Measurements from ENCODE around the gene STIL. TPM values are rescaled to one million over a fixed set of nuclear protein-coding genes. Genes with fewer than 3 reads are reported as not detected.

Gene STIL
- total and polyA plus RNA-seq, 2 of the 13 experiments (the other 11 are each of a cell fraction or from before 2014, with no cell fraction given): 13.7 to 18.6 TPM

- POLR2A ChIA-PET: interaction anchor here (2.5 kb wide), 1 partner anchor 34 kb away, joined by 8 read pairs; no protein-coding TSS in a partner anchor
- BruUV-seq (replicated peaks): no TSS peak
These were observed 87.1 kb downstream of the STIL start for GRCh38 chr1:47226839-47227215.

More at GRCh38 chr1:47226839-47227215, 87.1 kb downstream of the STIL start:
- WGBS (ENCODE audit: low lambda C conversion rate): 29% methylated on average over 4 of the region's 4 CpGs
- in situ Hi-C loops (cut with HindIII; ENCODE audit: extremely low pct_ligation_motif_present, low pct_unique_long_range_greater_than_20kb) (no loop called here), intact Hi-C loops (cut with micrococcal nuclease; ENCODE audit: unreplicated experiment) (no loop called here)
- no peak overlapping the region for H3K27ac ChIP-seq (ENCODE audit: extremely low read length, insufficient read depth, low read length)
- peaks cover 24% of the 10 kb centered on the region for H3K4me1 ChIP-seq (ENCODE audit: insufficient read depth, low read length)
- CTCF ChIA-PET (ENCODE audit: low intra/inter-chr PET ratio, low total read pairs): no interaction called here
- H2AFZ ChIP-seq (ENCODE audit: low read length): no peak overlapping the region
- H3K79me2 ChIP-seq (ENCODE audit: insufficient read depth, low read length): no peaks in the 10 kb centered on the region
- peaks cover 25 to 95% of the 10 kb centered on the region in 2 experiments for H3K27me3 ChIP-seq (ENCODE audit: control insufficient read depth in 1 of 2, insufficient read depth in 2 of 2, low read length in 2 of 2)
- H4K20me1 ChIP-seq (ENCODE audit: insufficient read depth, low read length): no peaks in the 10 kb centered on the region
- TF ChIP-seq HCFC1 (IDR thresholded peaks at IDR 0.05; ENCODE audit: low read depth, low read length) (no peak), ZNF879 (CRISPR knock-in tag; IDR thresholded peaks at IDR 0.05) (no peak), ZNF274 (CRISPR knock-in tag; IDR thresholded peaks at IDR 0.05) (no peak), ZXDC (CRISPR knock-in tag; IDR thresholded peaks at IDR 0.05) (no peak), SP1 (IDR thresholded peaks at IDR 0.05) (no peak), SP1 (CRISPR knock-in tag; IDR thresholded peaks at IDR 0.05) (no peak), IKZF1 (IDR thresholded peaks at IDR 0.05) (no peak), ZNF598 (CRISPR knock-in tag; IDR thresholded peaks at IDR 0.05; ENCODE audit: borderline replicate concordance) (no peak), KLF11 (CRISPR knock-in tag; IDR thresholded peaks at IDR 0.05) (no peak), ZNF136 (CRISPR knock-in tag; IDR thresholded peaks at IDR 0.05; ENCODE audit: low read depth) (no peak), MBD4 (IDR thresholded peaks at IDR 0.05; ENCODE audit: borderline replicate concordance, low read length) (no peak), ZSCAN22 (CRISPR knock-in tag; IDR thresholded peaks at IDR 0.05) (no peak), ZNF431 (CRISPR knock-in tag; IDR thresholded peaks at IDR 0.05; ENCODE audit: borderline replicate concordance, low read depth) (no peak), KLF9 (CRISPR knock-in tag; IDR thresholded peaks at IDR 0.05; ENCODE audit: low read depth) (no peak), ZEB1 (IDR thresholded peaks at IDR 0.05; ENCODE audit: insufficient replicate concordance, low read depth) (no peak), TFDP2 (CRISPR knock-in tag; IDR thresholded peaks at IDR 0.05) (no peak), TRIM24 (CRISPR knock-in tag; IDR thresholded peaks at IDR 0.05) (no peak), PBX2 (CRISPR knock-in tag; IDR thresholded peaks at IDR 0.05) (no peak), ATAD3A (CRISPR knock-in tag; IDR thresholded peaks at IDR 0.05) (no peak)
- H3K9ac ChIP-seq (ENCODE audit: insufficient read depth, low read depth, low read length): no peak overlapping the region
- no peaks in the 10 kb centered on the region for H3K9me3 ChIP-seq (ENCODE audit: low read length)
- H3K4me3 ChIP-seq (replicated peaks in 1 of 3; ENCODE audit: insufficient read depth in 1 of 3, low read depth in 2 of 3, low read length in 3 of 3): no peak overlapping the region
- no peak for ATAC-seq
- H3K4me2 ChIP-seq (ENCODE audit: low read depth, low read length): no peak overlapping the region
- no peak for FAIRE-seq
- no peaks in the 10 kb centered on the region for H3K36me3 ChIP-seq (replicated peaks in 1 of 2; ENCODE audit: control insufficient read depth in 1 of 2, insufficient read depth in 2 of 2, low read length in 2 of 2)
- DNase-seq (ENCODE audit: low spot score): no peak

Data from HepG2 (cell line).